OCI-LY1 (cell line): ENCODE data around the gene FGG.
A peak's percentile ranks its signal among the peaks of the same experiment; 100 is the strongest.

Source experiments
- H2AFZ ChIP-seq: fragments of 200-600 bp; sonication (generic), shearing (Covaris generic); 2 replicates; pipeline ENCODE4 v1.6.0; 2014; ENCODE audit warnings: antibody characterized with exemption, mild to moderate bottlenecking, low read length
- H3F3A ChIP-seq: fragments of 200-600 bp; sonication (generic), shearing (Covaris generic); 2 replicates; pipeline ENCODE4 v1.6.0; 2014; ENCODE audit warnings: mild to moderate bottlenecking, antibody characterized with exemption, low read length, moderate library complexity; ENCODE audit not compliant: insufficient read depth
- H3K27ac ChIP-seq: fragments of 200-600 bp; sonication (generic); 2 replicates; pipeline ENCODE4 v1.5.1; 2014; ENCODE audit warnings: low read length, mixed run types, mild to moderate bottlenecking, low read depth; ENCODE audit not compliant: poor library complexity, severe bottlenecking
- H3K27me3 ChIP-seq: fragments of 200-600 bp; sonication (generic); 2 replicates; pipeline ENCODE4 v1.6.0; 2014; ENCODE audit warnings: antibody characterized with exemption, mild to moderate bottlenecking, low read length, moderate library complexity; ENCODE audit not compliant: insufficient read depth
- H3K36me3 ChIP-seq: fragments of 200-600 bp; sonication (generic); 2 replicates; pipeline ENCODE4 v1.6.1; 2014; ENCODE audit warnings: mild to moderate bottlenecking, antibody characterized with exemption, low read length, moderate library complexity, mixed read lengths; ENCODE audit not compliant: insufficient read depth
- H3K4me1 ChIP-seq: fragments of 200-600 bp; sonication (generic); 2 replicates; pipeline ENCODE4 v1.5.1; 2014; ENCODE audit warnings: mild to moderate bottlenecking, low read length, moderate library complexity; ENCODE audit not compliant: insufficient read depth, severe bottlenecking
- H3K4me2 ChIP-seq: fragments of 200-600 bp; sonication (generic), shearing (Covaris generic); 2 replicates; pipeline ENCODE4 v1.6.1; 2014; ENCODE audit warnings: low read length
- H3K4me3 ChIP-seq: fragments of 200-600 bp; sonication (generic); 2 replicates; pipeline ENCODE4 v1.5.1; 2014; ENCODE audit warnings: low read length, low read depth, mild to moderate bottlenecking, mixed read lengths; ENCODE audit not compliant: poor library complexity, severe bottlenecking
- H3K79me2 ChIP-seq: fragments of 200-600 bp; shearing (Covaris generic); 2 replicates; pipeline ENCODE4 v1.6.1; 2016; ENCODE audit warnings: mixed run types, low read length, mixed read lengths; ENCODE audit not compliant: insufficient read depth
- H3K9ac ChIP-seq: fragments of 200-600 bp; sonication (generic), shearing (Covaris generic); 2 replicates; pipeline ENCODE4 v1.6.1; 2014; ENCODE audit warnings: mild to moderate bottlenecking, low read length, mixed read lengths
- H3K9me2 ChIP-seq: fragments of 200-600 bp; sonication (generic), shearing (Covaris generic); 2 replicates; pipeline ENCODE4 v1.6.1; 2014; ENCODE audit warnings: low read depth, mild to moderate bottlenecking, low read length, mixed read lengths
- H3K9me3 ChIP-seq: fragments of 200-600 bp; shearing (Covaris generic); 2 replicates; pipeline ENCODE4 v1.6.1; 2014; ENCODE audit warnings: low read length, mixed read lengths
- H4K20me1 ChIP-seq: fragments of 200-600 bp; sonication (generic), shearing (Covaris generic); 2 replicates; pipeline ENCODE4 v1.6.0; 2016; ENCODE audit warnings: mild to moderate bottlenecking, low read length; ENCODE audit not compliant: insufficient read depth
- EZH2 ChIP-seq: fragments of 200-600 bp; sonication (generic), shearing (Covaris generic); IDR thresholded peaks from 2 replicates; pipeline ENCODE4 v1.8.0; 2017; ENCODE audit warnings: borderline replicate concordance, mixed run types, mild to moderate bottlenecking, antibody characterized with exemption, low read length, moderate library complexity, mixed read lengths
- TF ChIP-seq, protein P1 (sequence below): fragments of 200-600 bp; sonication (generic), shearing (Covaris generic); IDR thresholded peaks from 2 replicates; pipeline ENCODE4 v1.5.1; 2017; ENCODE audit warnings: mild to moderate bottlenecking, antibody characterized with exemption, low read length, moderate library complexity, mixed read lengths

FGG gene

GRCh38 chr4:154623436-154623835 is 11.0 kb upstream of the FGG start:
- Histone ChIP-seq H2AFZ (no peak overlapping the region), H3K9ac (no peak overlapping the region), H3K27me3 (no peaks in the 10 kb centered on the region), H3K27ac (no peak overlapping the region), H3K9me2 (no peaks in the 10 kb centered on the region), H4K20me1 (no peaks in the 10 kb centered on the region), H3K4me1 (no peaks in the 10 kb centered on the region), H3K36me3 (no peaks in the 10 kb centered on the region), H3K4me3 (no peak overlapping the region), H3F3A (no peaks in the 10 kb centered on the region), H3K79me2 (no peaks in the 10 kb centered on the region), H3K4me2 (no peak overlapping the region), H3K9me3 (no peaks in the 10 kb centered on the region)
- TF ChIP-seq EZH2 = no peak
- TF ChIP-seq, protein P1, sequence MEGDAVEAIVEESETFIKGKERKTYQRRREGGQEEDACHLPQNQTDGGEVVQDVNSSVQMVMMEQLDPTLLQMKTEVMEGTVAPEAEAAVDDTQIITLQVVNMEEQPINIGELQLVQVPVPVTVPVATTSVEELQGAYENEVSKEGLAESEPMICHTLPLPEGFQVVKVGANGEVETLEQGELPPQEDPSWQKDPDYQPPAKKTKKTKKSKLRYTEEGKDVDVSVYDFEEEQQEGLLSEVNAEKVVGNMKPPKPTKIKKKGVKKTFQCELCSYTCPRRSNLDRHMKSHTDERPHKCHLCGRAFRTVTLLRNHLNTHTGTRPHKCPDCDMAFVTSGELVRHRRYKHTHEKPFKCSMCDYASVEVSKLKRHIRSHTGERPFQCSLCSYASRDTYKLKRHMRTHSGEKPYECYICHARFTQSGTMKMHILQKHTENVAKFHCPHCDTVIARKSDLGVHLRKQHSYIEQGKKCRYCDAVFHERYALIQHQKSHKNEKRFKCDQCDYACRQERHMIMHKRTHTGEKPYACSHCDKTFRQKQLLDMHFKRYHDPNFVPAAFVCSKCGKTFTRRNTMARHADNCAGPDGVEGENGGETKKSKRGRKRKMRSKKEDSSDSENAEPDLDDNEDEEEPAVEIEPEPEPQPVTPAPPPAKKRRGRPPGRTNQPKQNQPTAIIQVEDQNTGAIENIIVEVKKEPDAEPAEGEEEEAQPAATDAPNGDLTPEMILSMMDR = no peak

DNA sequence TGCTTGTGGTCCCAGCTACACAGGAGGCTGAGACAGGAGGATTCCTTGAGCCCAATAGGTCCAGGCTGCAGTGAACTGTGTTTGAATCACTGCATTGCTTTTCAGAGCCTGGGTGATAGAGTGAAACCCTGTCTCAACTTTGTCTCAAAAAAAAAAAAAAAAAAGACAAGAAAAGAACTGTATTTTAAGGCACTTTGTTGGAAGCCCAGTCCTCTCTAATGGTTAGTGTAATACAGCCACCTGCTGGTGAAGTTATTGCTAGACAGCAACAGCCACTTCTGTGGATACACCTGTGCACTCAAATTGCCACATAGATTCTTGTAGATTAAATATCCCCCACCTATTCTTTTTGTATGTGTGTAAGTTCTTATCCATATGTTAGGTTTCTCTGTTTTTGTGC is 10.1 kb upstream of the FGG start:
- no peaks in the 10 kb centered on the region for H4K20me1 ChIP-seq
- no peaks in the 10 kb centered on the region for H3K36me3 ChIP-seq
- H3K27ac ChIP-seq = no peak overlapping the region
- no peaks in the 10 kb centered on the region for H3F3A ChIP-seq
- H3K9ac ChIP-seq = no peak overlapping the region
- H3K4me2 ChIP-seq = no peak overlapping the region
- H3K9me2 ChIP-seq = no peaks in the 10 kb centered on the region
- no peaks in the 10 kb centered on the region for H3K4me1 ChIP-seq
- TF ChIP-seq EZH2 = no peak
- TF ChIP-seq, protein P1 = peak; percentile 63
- no peaks in the 10 kb centered on the region for H3K9me3 ChIP-seq
- no peaks in the 10 kb centered on the region for H3K27me3 ChIP-seq
- no peaks in the 10 kb centered on the region for H3K79me2 ChIP-seq
- H2AFZ ChIP-seq = no peak overlapping the region
- no peak overlapping the region for H3K4me3 ChIP-seq

GRCh38 chr4:154620111-154620510 is 7.7 kb upstream of the FGG start:
- no peak overlapping the region for H3K9ac ChIP-seq
- no peak overlapping the region for H2AFZ ChIP-seq

More at GRCh38 chr4:154620111-154620510, 7.7 kb upstream of the FGG start:
- peaks cover 8% of the 10 kb centered on the region for H3K4me1 ChIP-seq
- no peaks in the 10 kb centered on the region for H3K27me3 ChIP-seq
- H3F3A ChIP-seq = no peaks in the 10 kb centered on the region
- H3K4me2 ChIP-seq = no peak overlapping the region
- no peak overlapping the region for H3K27ac ChIP-seq
- H3K9me3 ChIP-seq = no peaks in the 10 kb centered on the region
- no peak overlapping the region for H3K4me3 ChIP-seq
- H3K9me2 ChIP-seq = no peaks in the 10 kb centered on the region
- no peaks in the 10 kb centered on the region for H4K20me1 ChIP-seq
- H3K36me3 ChIP-seq = no peaks in the 10 kb centered on the region
- no peak for TF ChIP-seq EZH2
- TF ChIP-seq, protein P1 = no peak
- H3K79me2 ChIP-seq = no peaks in the 10 kb centered on the region
